ENCODE results near the gene BABAM2.
"Not testable (repeated sequence)": the region's sequence is repeated elsewhere in the genome, so short reads cannot be mapped to it uniquely, and the experiment has no call there.

Gene BABAM2

DNA sequence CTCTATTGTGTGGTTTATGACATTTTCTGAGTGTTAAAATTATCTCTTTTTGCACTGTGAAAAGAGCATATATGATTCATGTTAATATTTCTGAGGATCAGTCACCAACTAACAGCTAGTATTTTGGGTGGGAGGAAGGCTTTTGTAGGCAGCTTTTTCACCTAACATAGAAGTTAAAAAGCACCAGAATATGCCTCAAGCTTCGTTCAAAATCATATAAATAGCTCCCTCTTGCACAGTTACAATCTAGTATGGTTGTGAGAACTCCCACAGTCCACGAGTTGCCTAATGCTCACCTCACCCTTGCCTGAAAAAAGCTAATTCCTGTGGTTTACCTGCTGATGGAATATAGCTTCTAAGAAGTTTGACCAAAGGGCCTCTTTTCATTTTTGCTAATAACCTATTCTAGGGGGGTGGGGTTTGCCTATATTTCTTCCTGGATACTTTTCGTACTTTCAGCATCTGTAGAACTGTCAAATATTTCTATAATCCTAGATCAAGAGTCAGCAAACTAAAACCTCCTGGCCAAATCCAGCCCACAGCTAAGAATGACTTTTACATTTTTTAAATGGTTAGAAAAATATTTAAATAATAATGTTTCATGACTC is 335.0 kb downstream of the BABAM2 start:
- no peak for FAIRE-seq

DNA sequence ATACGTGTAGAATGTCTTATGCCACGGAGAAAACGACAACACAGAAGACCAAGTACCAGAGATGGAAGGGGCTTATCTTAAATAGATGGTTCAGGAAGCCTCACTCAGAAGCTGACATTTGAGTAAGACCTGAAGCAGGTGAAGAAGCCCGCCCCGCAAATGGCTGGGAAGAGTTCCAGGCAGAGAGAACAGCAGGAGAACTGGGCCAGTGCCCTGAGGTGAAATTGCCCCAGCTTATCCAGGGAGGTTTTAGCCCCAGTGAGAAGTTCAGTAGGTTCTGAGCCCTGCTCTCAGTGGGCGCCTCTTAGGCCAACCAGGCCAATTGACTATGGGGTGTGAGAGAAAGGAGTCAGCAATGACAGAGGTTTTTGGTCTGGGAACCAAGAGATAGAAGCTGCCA is 336.0 kb downstream of the BABAM2 start:
- no peak for FAIRE-seq

- no peak for FAIRE-seq
Observed at GRCh38 chr2:28227498-28227897, 337.0 kb downstream of the BABAM2 start.

- FAIRE-seq = no peak
Observed at GRCh38 chr2:28228434-28228995, 338.0 kb downstream of the BABAM2 start.

GRCh38 chr2:28231110-28231631 is 340.6 kb downstream of the BABAM2 start:
- no peak for FAIRE-seq

- FAIRE-seq = no peak
Observed at GRCh38 chr2:28232295-28232694, 341.8 kb downstream of the BABAM2 start.

- no peak for FAIRE-seq
Observed at GRCh38 chr2:28233164-28233676, 342.7 kb downstream of the BABAM2 start.

GRCh38 chr2:28234807-28235206 is 344.3 kb downstream of the BABAM2 start:
- FAIRE-seq = no peak

DNA sequence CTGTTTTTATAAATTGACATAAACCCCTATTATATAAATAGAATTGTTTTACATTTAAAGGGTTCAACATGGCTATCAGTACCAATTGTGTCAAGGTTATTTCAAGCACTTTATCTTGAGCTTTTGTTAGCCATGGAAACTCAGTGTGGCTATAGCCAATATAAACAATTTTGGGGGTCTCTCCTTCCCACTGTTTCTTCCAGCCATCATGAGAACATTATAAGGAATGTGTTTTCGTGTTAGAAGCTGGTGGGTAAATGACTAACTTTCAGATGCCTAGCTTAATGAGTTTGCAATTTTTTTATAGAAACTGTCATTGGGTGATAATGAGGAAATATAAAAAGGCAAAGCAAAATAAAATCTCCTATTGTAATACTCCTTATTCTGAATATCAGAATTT is 348.7 kb downstream of the BABAM2 start:
- FAIRE-seq = no peak

DNA sequence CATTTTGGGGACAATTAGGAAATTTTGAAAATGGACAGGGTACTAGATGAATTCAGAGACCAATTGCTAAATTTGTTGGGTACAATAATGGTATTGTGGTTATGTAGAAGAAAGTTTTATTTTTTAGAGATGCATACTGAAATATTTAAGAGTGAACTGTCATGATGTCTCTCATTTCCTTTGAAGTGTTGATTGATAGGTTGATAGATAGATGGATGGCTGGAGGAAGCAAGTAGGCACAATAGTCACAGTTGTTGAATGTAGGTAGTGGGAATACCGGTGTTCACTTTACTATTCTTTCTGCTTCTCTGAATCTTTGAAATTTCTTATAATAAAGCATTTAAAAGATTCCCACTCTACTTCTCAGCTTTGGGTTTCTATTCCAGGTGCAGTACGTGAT is 350.4 kb downstream of the BABAM2 start:
- no peak for FAIRE-seq

- no peak for FAIRE-seq
Observed at GRCh38 chr2:28247290-28247689, 356.8 kb downstream of the BABAM2 start.

- no peak for FAIRE-seq
Observed at GRCh38 chr2:28247734-28248133, 357.2 kb downstream of the BABAM2 start.

- no peak for FAIRE-seq
Observed at GRCh38 chr2:28248511-28248910, 358.0 kb downstream of the BABAM2 start.

DNA sequence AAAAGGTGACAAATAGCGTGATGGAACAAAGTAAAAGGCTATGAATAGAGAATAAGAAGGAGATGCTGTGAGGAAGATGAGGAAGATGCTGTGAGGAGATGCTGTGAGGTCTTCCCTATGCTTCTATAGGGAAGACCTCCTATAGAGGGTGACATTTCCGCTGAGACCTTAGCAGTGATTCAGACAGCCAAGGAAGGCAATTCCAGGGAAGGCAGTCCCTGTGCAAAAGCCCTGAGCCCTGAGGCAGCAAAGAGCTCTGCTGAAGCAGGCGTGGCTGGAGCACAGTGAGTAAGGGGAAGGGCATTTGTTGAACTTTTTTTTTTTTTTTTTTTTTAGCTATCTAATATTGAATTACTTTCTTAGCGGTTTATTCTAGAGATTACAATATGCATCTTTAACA is 359.5 kb downstream of the BABAM2 start:
- FAIRE-seq = no peak

DNA sequence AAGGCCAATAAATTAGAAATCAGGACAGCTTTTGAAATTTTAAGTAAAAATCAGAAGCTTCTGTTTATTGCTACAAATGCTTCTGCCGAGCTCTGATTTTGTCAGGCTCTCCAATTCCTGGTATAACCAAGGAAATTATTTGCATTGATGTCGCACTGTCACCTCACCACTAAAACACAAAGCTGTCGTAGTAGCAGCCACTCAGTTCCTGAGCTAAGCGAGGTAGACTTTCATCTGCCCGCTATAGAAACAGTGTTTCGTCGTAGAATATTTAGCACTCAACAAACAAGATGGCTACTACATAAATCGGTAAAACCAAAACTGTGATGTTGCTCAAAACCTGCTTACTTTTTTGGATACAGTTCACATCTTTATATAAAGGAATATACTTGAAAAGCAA is 360.8 kb downstream of the BABAM2 start:
- FAIRE-seq = no peak

DNA sequence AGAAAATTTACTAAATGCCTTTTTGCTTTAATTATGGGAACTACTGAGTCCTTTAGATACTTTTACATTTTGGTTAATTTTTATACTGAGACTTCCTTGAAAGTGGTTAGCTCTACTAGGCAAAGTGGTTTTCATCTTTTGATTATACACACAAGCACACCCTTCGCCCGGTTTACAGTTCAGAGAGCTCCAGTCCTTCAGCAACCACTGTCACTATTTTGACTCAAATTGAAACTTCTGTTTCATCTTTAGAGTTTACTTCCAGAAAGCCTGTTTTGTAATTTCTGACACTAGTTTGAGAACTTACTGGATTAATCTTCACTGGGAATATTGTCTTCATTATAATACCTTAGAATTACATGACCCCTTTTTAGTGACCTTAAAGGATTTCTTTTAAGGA is 361.8 kb downstream of the BABAM2 start:
- FAIRE-seq = no peak

- no peak for FAIRE-seq
Observed at GRCh38 chr2:28253543-28253942, 363.0 kb downstream of the BABAM2 start.

GRCh38 chr2:28255231-28255630 is 364.7 kb downstream of the BABAM2 start:
- not testable (repeated sequence) for FAIRE-seq

DNA sequence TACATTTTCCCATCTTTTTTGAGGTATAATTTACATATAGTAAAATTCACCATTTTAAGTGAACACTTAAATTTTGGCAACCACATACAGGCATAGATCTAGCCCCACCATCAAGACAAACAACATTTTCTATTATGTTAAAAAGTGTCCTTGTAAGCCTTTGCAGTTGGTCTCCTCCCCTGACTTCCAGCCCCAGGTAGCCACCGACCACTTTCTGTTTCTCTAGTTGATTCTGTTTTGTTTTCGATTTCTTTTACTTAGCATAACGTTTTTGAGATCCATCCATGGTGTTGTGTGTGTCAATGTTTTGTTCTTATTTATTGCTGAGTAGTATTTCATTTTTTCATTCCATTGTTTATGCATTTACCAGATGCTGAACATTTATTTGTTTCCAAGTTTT is 366.7 kb downstream of the BABAM2 start:
- FAIRE-seq = no peak

DNA sequence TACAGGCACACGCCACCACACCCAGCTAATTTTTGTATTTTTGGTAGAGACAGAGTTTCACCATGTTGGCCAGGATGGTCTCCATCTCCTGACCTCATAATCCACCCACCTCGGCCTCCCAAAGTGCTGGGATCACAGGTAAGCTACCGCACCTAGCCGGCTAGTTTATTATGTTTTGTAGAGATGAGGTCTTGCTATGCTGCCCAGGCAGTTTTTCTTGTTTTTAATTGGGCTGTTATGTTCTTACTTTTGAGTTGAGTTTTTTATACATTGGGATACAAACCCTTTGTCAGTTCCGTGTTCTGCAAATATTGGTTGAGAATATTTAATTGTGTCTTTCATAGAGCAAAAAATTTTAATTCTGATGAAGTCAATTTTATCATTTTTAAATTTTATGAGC is 368.7 kb downstream of the BABAM2 start:
- FAIRE-seq = not testable (repeated sequence)

- FAIRE-seq = no peak
Observed at GRCh38 chr2:28263690-28264089, 373.2 kb downstream of the BABAM2 start.

- no peak for FAIRE-seq
Observed at GRCh38 chr2:28267282-28267681, 376.8 kb downstream of the BABAM2 start.

- no peak for FAIRE-seq
Observed at GRCh38 chr2:28268386-28268785, 377.9 kb downstream of the BABAM2 start.

DNA sequence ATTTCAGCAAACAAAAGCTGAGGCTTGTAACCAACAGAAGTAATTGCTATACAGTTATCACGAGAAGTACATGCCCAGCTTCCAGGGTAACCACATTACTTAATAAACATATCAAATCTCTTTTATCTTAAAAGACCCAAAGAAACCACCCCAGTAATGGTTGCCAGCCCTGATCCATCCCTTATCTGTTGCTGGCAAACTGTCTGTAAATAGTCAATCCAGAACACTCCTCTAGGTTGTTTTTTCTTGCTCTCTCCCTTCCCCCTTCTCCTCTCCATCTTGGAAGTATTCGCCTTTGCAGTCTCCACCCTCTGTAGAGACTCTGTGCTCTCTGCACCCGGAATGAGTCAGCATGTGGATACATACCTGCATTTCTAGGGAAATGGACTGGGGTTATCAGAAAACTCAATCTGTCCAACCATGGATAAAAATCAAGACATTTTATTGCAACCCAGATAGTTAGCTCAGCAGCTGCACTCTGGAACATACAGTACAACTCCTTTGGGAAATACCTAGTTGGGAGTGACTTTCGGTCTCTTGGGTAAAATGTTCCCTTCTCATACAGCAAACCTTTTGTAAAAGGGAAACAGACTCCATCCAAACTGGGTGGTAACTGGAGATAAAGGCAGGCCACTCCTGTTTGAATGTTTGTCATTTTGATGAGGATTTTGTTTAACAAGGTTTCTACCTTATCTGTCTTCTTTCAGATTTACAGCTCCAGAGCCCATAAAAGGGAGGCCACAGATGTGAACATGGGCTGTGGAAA is 378.7 kb downstream of the BABAM2 start:
- no peak for FAIRE-seq

Data from TTC549 (cell line).